ENCODE measurements around the gene UBE2G2. TPM values are rescaled to one million over a fixed set of nuclear protein-coding genes. Genes with fewer than 3 reads are reported as not detected.

UBE2G2 gene
- total and polyA plus RNA-seq, 10 donors = 39.4 to 125 (median 84.5) TPM

- H3K4me1 ChIP-seq = peaks cover 17 to 82% (median 30%) of the 10 kb centered on the region in 6 donors
- peaks cover 0 to 11% (median 0%) of the 10 kb centered on the region in 7 donors for H3K27me3 ChIP-seq (replicated peaks in 1 of 7)
- H3K27ac ChIP-seq = no peak overlapping the region
- TF ChIP-seq CTCF (IDR thresholded peaks at IDR 0.05 in 8 of 11, conservative IDR thresholded peaks at IDR 0.05 in 3 of 11) (no peak), POLR2A (IDR thresholded peaks at IDR 0.05) (no peak), POLR2AphosphoS5 (IDR thresholded peaks at IDR 0.05) (peak in 1 of 3 donors; percentile 15)
- H3K4me3 ChIP-seq = no peak overlapping the region
- intact Hi-C loops (cut with DNase I; ENCODE audit: low total_unique reads) = no loop called here
- WGBS, 5 donors = 65 to 86% (median 80%) methylated on average over 12 of the region's 12 CpGs
- DNase-seq = no peak
- peaks cover 3 to 72% (median 57%) of the 10 kb centered on the region in 6 donors for H3K36me3 ChIP-seq
- H3K9me3 ChIP-seq = no peaks in the 10 kb centered on the region
Measured at GRCh38 chr21:44849616-44850130, 48.1 kb upstream of the UBE2G2 start.

DNA sequence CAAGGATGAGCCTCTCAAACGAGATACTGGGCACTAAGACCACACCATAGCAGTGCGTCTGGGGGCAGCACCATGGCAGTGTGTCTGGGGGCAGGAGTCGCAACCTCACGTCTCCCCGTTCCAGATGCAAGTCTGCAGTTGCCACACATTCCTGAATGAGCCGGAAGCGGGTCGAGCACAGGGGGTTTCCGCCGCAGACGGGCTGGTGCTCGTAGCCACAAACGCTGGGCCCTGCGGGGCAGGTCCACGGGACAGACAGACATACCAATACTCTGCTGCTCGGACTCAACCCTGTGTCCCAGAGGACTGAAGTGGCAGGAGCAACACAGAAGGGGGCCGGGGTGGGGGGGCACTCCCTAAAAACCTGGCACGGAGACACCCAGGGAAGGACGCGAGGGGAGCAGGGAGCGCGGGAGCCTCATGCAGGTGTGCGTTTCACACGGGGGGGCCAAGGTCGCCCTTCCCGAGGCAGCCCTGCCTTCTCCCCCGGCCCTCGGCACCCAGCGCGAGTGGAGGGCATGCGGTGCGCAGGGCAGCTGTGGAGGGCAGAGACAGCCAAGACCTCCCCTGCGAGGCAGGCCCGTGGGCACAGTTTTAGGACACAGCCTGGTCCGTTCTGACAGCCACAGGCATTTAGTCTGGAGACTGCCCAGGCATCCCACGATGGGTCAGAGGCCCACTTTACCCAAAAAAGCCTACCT lies 47.4 kb upstream of the UBE2G2 start:
- no peak overlapping the region for H3K27ac ChIP-seq
- peaks cover 17 to 75% (median 27%) of the 10 kb centered on the region in 6 donors for H3K4me1 ChIP-seq
- TF ChIP-seq CTCF (IDR thresholded peaks at IDR 0.05 in 8 of 11, conservative IDR thresholded peaks at IDR 0.05 in 3 of 11) = no peak
- TF ChIP-seq POLR2AphosphoS5 (IDR thresholded peaks at IDR 0.05) = peak in 2 of 3 donors; percentile 45 to 69
- H3K27me3 ChIP-seq (replicated peaks in 1 of 7) = peaks cover 0 to 16% (median 0%) of the 10 kb centered on the region in 7 donors
- H3K4me3 ChIP-seq = no peak overlapping the region
- no peaks in the 10 kb centered on the region for H3K9me3 ChIP-seq
- 88 to 95% (median 94%) methylated on average over 28 to 36 of the region's 36 CpGs for WGBS, 5 donors
- H3K36me3 ChIP-seq = peaks cover 3 to 65% (median 51%) of the 10 kb centered on the region in 6 donors
- intact Hi-C loops (cut with DNase I; ENCODE audit: low total_unique reads) = no loop called here
- DNase-seq = no peak

GRCh38 chr21:44847261-44848056 lies 45.8 kb upstream of the UBE2G2 start:
- TF ChIP-seq POLR2AphosphoS5 (IDR thresholded peaks at IDR 0.05) (peak in 1 of 3 donors; percentile 48), CTCF (IDR thresholded peaks at IDR 0.05 in 8 of 11, conservative IDR thresholded peaks at IDR 0.05 in 3 of 11) (no peak)
- WGBS, 5 donors = 83 to 94% (median 89%) methylated on average over 15 to 24 of the region's 24 CpGs

More at GRCh38 chr21:44847261-44848056, 45.8 kb upstream of the UBE2G2 start:
- Histone ChIP-seq H3K4me3 (no peak overlapping the region), H3K27me3 (replicated peaks in 1 of 7) (peaks cover 0 to 24% (median 0%) of the 10 kb centered on the region in 7 donors), H3K36me3 (peaks cover 3 to 50% (median 38%) of the 10 kb centered on the region in 6 donors), H3K9me3 (no peaks in the 10 kb centered on the region), H3K4me1 (peaks cover 17 to 64% (median 24%) of the 10 kb centered on the region in 6 donors), H3K27ac (no peak overlapping the region)
- intact Hi-C loops (cut with DNase I; ENCODE audit: low total_unique reads) = no loop called here
- no peak for DNase-seq

Data from spleen (tissue), 11 donors.